Activated CD4-positive, alpha-beta T cell treated with anti-CD3 and anti-CD28 coated beads for 48 hours (primary cell): ENCODE data around the gene SEMA3E.

Experiments used
- DNase-seq: peaks from one replicate; pipeline ENCODE4 v3.0.0-alpha.2; 2020

The SEMA3E gene

GRCh38 chr7:83337050-83337449, 311.9 kb downstream of the SEMA3E start:
- DNase-seq = no peak

- no peak for DNase-seq
These were observed 322.7 kb downstream of the SEMA3E start for GRCh38 chr7:83326223-83326622.

- no peak for DNase-seq
These were observed 323.9 kb downstream of the SEMA3E start for GRCh38 chr7:83325083-83325482.

- DNase-seq = no peak
These were observed 324.3 kb downstream of the SEMA3E start for GRCh38 chr7:83324596-83324995.

GRCh38 chr7:83321011-83321410, 327.9 kb downstream of the SEMA3E start:
- DNase-seq = no peak

- DNase-seq = no peak
These were observed 335.0 kb downstream of the SEMA3E start for GRCh38 chr7:83313931-83314330.
